Kidney (tissue), 14 donors: Measurements from ENCODE around the gene FAM131B. TPM values are rescaled to one million over a fixed set of nuclear protein-coding genes. Genes with fewer than 3 reads are reported as not detected.
A peak's percentile ranks its signal among the peaks of the same experiment; 100 is the strongest.

Source experiments
- DNase-seq, 5 donors: peaks; one replicate each; pipeline ENCODE4 v3.0.0-alpha.2; 2013 to 2020
- FAIRE-seq: peaks from 2 replicates; lab custom pipeline; 2012; peaks lifted over from hg19 to GRCh38; lab: Jason Lieb, UNC
- H3K27ac ChIP-seq, 2 donors: one replicate each; pipeline ENCODE4 v1.7.0; 2013; ENCODE audit warnings: low read depth in 2 of 2, low read length in 2 of 2, inconsistent platforms in 1 of 2
- H3K27me3 ChIP-seq: one replicate; pipeline ENCODE4 v1.7.1; 2013; ENCODE audit warnings: low read length, inconsistent platforms; ENCODE audit not compliant: control insufficient read depth, insufficient read depth
- H3K36me3 ChIP-seq, 3 donors: one replicate each; pipeline versions ENCODE4 v1.7.0 to v1.7.1; 2013; ENCODE audit warnings: low read length in 3 of 3, control low read depth in 1 of 3, inconsistent platforms in 1 of 3; ENCODE audit not compliant: insufficient read depth in 3 of 3, control insufficient read depth in 2 of 3
- H3K4me1 ChIP-seq, 3 donors: one replicate each; pipeline versions ENCODE4 v1.7.0 to v1.7.1; 2013; ENCODE audit warnings: low read length in 3 of 3, inconsistent platforms in 1 of 3, low read depth in 1 of 3; ENCODE audit not compliant: control insufficient read depth in 2 of 3, insufficient read depth in 2 of 3
- H3K4me3 ChIP-seq, 3 donors: one replicate each; pipeline versions ENCODE4 v1.7.0 to v1.8.1; 2013; ENCODE audit warnings: low read length in 3 of 3, control low read depth in 1 of 3, inconsistent platforms in 1 of 3
- H3K9ac ChIP-seq, 3 donors: one replicate each; pipeline versions ENCODE4 v1.7.0 to v1.7.1; 2013; ENCODE audit warnings: low read length in 3 of 3, control low read depth in 1 of 3, inconsistent platforms in 1 of 3
- H3K9me3 ChIP-seq, 3 donors: one replicate each; pipeline versions ENCODE4 v1.7.0 to v1.7.1; 2013; ENCODE audit warnings: low read length in 3 of 3, control low read depth in 1 of 3, inconsistent platforms in 1 of 3; ENCODE audit not compliant: control insufficient read depth in 2 of 3, insufficient read depth in 1 of 3
- intact Hi-C: fragments of 100-400 bp; cut with DNase I; formaldehyde crosslinking; loops from one replicate; pipeline ENCODE4 v1.11.1; 2022
- polyA plus RNA-seq: library from polyadenylated mRNA; stranded (reverse); fragments of 350-450 nt; fragmentation: Illumina TruSeq; extraction: RNeasy Lipid Tissue Mini Kit (QIAGEN cat#74804); gene quantifications from one replicate; pipeline ENCODE4 v1.2.3, GENCODE V29; 2014; ENCODE audit warnings: low read depth, low replicate concordance; ENCODE audit not compliant: insufficient read depth
- total RNA-seq: library from RNA; stranded (reverse); fragmentation: NEBNext Ultra II Directional; extraction: Animal tissue kit (Norgen Biotek cat#: 25700); gene quantifications from one replicate; pipeline ENCODE4 v1.2.1, GENCODE V29; 2021
- TF ChIP-seq, protein P1 (sequence below): IDR thresholded peaks from 3 replicates; pipeline ENCODE4 v1.5.1; 2012; ENCODE audit warnings: mild to moderate bottlenecking, moderate library complexity, borderline replicate concordance; ENCODE audit not compliant: insufficient read depth; ENCODE audit errors: extremely low read depth
- donor health status: control.
- donor health status: control.
- donor health status: control.
- donor health status: control.
- donor health status: control.
- donor health status: DM: yes; HTN: yes; CAD: no.
- donor health status: Normal renal cell carcinoma (clear cell type).

The FAM131B gene
- total and polyA plus RNA-seq, 2 donors from 2014 or later: 0.19 to 0.82 TPM

DNA sequence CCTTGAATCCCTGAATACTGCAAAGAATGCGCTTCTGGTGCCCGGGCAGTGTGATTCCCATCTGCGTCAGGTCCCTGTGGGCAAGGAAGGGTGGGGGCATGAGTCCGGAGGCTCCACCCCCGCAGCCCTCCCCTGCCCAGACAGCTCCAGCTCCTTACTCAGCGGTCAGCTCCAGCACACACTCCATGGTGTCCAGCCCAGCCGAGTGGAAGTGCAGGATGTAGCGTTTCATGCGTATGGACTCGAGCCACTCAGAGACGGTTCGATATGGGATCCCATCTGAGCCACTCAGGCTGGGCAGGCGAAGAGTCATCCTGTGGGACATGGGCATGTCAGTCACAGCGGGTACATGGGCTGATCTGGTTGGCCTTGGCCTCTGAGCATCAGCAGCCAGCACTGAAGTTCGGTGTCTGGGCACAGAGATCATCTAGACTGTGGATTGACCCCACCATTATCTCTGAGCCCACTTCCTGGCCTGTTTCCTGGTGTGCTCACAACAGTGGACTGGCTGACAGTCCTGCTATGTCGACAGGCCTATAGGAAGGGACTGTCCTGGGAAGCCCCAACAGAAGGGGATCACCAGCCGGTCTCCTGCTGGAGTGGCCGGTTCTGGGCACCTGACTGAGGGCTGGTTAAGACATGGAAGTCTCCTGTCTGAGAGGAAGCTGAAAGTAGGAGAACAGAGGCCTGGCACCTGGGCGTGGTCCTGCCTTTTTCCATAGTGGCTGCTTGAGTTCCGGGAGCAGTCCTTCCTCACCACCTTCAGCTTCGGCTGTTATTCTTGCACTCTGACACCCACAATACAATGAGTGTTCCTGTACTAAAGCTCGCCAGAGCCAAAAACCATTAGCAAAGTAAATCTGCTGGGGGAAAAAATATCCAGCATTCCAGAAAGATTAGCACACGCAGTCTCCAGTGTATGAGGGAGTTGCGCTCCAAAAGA lies 29.2 kb upstream of the FAM131B start:
- Histone ChIP-seq H3K9ac (peak overlapping the region in 1 of 3 donors; percentile 27), H3K36me3 (peaks cover 3 to 16% (median 8%) of the 10 kb centered on the region in 3 donors), H3K4me3 (no peak overlapping the region), H3K27me3 (no peaks in the 10 kb centered on the region), H3K9me3 (no peaks in the 10 kb centered on the region), H3K4me1 (peaks cover 0 to 24% (median 0%) of the 10 kb centered on the region in 3 donors), H3K27ac (peak overlapping the region; percentile 79 to 83)
- TF ChIP-seq, protein P1, sequence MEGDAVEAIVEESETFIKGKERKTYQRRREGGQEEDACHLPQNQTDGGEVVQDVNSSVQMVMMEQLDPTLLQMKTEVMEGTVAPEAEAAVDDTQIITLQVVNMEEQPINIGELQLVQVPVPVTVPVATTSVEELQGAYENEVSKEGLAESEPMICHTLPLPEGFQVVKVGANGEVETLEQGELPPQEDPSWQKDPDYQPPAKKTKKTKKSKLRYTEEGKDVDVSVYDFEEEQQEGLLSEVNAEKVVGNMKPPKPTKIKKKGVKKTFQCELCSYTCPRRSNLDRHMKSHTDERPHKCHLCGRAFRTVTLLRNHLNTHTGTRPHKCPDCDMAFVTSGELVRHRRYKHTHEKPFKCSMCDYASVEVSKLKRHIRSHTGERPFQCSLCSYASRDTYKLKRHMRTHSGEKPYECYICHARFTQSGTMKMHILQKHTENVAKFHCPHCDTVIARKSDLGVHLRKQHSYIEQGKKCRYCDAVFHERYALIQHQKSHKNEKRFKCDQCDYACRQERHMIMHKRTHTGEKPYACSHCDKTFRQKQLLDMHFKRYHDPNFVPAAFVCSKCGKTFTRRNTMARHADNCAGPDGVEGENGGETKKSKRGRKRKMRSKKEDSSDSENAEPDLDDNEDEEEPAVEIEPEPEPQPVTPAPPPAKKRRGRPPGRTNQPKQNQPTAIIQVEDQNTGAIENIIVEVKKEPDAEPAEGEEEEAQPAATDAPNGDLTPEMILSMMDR: no peak
- no peak for FAIRE-seq
- intact Hi-C loops: no loop called here
- DNase-seq: peak in 2 of 5 donors; percentile 54 to 82

DNA sequence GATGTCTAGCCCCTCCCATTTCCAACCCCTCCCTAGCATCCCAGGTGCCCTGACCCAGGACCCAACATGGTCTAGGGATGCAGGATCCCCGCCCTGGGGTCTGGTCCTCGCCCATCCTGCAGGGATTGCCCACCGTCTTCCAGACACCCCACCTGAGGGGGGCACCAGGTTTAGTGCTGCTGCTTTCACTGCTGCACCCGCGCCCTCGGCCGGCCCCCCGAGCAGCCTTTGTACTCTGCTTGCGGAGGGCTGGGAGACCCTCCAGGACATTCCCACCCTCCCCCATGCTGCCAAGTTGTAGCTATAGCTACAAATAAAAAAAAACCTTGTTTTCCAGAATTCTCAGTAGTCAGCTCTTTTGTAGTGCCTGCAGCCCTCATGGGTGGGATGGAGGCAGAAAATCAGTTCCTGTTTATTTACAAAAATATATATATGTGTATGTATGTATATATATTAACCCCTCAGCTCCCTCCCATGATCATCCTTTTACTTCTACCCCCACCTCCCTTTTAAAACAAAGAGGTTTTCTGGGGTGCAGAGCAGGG lies 28.3 kb upstream of the FAM131B start:
- Histone ChIP-seq H3K27me3 (no peaks in the 10 kb centered on the region), H3K9ac (no peak overlapping the region), H3K4me1 (peaks cover 0 to 27% (median 6%) of the 10 kb centered on the region in 3 donors), H3K9me3 (no peaks in the 10 kb centered on the region), H3K4me3 (no peak overlapping the region), H3K36me3 (peaks cover 3 to 16% (median 8%) of the 10 kb centered on the region in 3 donors), H3K27ac (no peak overlapping the region)
- intact Hi-C loops: no loop called here
- DNase-seq: peak in 1 of 5 donors; percentile 66
- TF ChIP-seq, protein P1: no peak
- FAIRE-seq: no peak

DNA sequence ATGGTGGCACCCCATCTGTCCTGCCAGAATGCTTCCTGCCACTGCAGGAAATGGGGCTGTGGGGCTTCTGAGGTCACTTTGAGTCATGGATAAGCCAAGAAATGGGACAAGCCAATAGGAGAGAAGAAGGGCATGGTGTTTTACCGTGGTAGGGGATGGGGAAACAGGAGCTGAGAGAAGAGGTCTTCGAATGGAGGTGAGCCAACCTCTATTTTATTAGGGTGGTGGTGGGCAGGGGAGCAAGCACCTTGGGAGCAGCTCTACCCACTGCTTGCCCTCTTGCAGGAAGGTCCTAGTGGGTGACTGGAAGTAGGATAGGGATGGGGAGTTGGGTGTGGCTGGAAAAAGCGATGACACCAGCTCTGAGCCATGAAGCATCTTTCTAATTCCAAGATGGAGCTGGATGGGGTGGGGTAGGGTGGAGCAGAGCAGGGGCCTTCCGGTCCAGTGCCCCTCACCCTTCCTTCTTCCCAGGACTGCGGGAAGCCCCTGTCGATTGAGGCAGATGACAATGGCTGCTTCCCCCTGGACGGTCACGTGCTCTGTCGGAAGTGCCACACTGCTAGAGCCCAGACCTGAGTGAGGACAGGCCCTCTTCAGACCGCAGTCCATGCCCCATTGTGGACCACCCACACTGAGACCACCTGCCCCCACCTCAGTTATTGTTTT lies 27.7 kb upstream of the FAM131B start:
- DNase-seq (peak in 1 of 5 donors; percentile 56), FAIRE-seq (no peak)
- H3K27me3 ChIP-seq: no peaks in the 10 kb centered on the region
- H3K36me3 ChIP-seq: peaks cover 3 to 11% (median 8%) of the 10 kb centered on the region in 3 donors
- no peaks in the 10 kb centered on the region for H3K9me3 ChIP-seq
- H3K4me3 ChIP-seq: no peak overlapping the region
- H3K4me1 ChIP-seq: peaks cover 0 to 27% (median 8%) of the 10 kb centered on the region in 3 donors
- intact Hi-C loops: no loop called here
- TF ChIP-seq, protein P1: no peak
- no peak overlapping the region for H3K9ac ChIP-seq
- no peak overlapping the region for H3K27ac ChIP-seq
